ENCODE measurements around the gene KRT10. TPM values are rescaled to one million over a fixed set of nuclear protein-coding genes. Genes with fewer than 3 reads are reported as not detected.

Gene KRT10
- total and polyA plus RNA-seq, 2 experiments from 2014 or later: 9.6 to 123 TPM

DNA sequence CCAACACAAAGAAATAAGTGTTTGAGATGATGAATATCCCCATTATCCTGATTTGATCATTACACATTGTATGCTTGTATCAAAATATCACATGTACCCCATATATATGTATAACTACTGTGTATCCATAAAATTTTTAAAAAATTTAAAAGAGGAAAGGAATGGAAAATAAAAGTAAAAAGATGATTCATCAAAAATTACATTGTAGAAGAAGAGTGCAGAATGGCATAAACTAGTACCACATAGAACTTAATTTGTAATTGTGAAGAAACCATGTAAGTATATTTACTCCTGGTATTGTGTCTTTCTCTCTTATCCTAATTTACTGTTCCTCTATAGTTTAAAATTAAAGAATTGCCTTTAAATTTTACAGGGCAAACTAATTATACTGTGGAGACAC lies 11.5 kb upstream of the KRT10 start:
- H3K27ac ChIP-seq (ENCODE audit: low read depth): no peak overlapping the region
- H3K9me2 ChIP-seq (ENCODE audit: insufficient read depth): no peaks in the 10 kb centered on the region
- no peak overlapping the region for H3K4me3 ChIP-seq
- peaks cover 6% of the 10 kb centered on the region for H3K4me1 Mint-ChIP-seq
- peaks cover 26% of the 10 kb centered on the region for H3K27me3 Mint-ChIP-seq (ENCODE audit: insufficient read depth, low read depth, poor library complexity)
- H2AFZ ChIP-seq: no peak overlapping the region
- H3K79me2 ChIP-seq (replicated peaks; ENCODE audit: insufficient read depth): no peaks in the 10 kb centered on the region
- peaks cover 34% of the 10 kb centered on the region for H4K20me1 ChIP-seq (replicated peaks; ENCODE audit: insufficient read depth)
- H3F3A ChIP-seq (replicated peaks; ENCODE audit: low read depth): no peaks in the 10 kb centered on the region
- ATAC-seq (no peak), DNase-seq (ENCODE audit: low spot score) (no peak)
- H3K36me3 ChIP-seq (ENCODE audit: insufficient read depth): no peaks in the 10 kb centered on the region; the same call in 1 of the 2 replicates
- H3K27me3 ChIP-seq (ENCODE audit: insufficient read depth): peaks cover 100% of the 10 kb centered on the region
- no peak overlapping the region for H3K4me3 Mint-ChIP-seq
- TF ChIP-seq ZNF331 (CRISPR knock-in tag; IDR thresholded peaks at IDR 0.05; ENCODE audit: low read depth): no peak
- TF ChIP-seq REST (IDR thresholded peaks at IDR 0.05; ENCODE audit: unreplicated experiment): no peak
- TF ChIP-seq EZH2 (IDR thresholded peaks at IDR 0.05; ENCODE audit: low read depth, unreplicated experiment): no peak
- TF ChIP-seq, protein P1, sequence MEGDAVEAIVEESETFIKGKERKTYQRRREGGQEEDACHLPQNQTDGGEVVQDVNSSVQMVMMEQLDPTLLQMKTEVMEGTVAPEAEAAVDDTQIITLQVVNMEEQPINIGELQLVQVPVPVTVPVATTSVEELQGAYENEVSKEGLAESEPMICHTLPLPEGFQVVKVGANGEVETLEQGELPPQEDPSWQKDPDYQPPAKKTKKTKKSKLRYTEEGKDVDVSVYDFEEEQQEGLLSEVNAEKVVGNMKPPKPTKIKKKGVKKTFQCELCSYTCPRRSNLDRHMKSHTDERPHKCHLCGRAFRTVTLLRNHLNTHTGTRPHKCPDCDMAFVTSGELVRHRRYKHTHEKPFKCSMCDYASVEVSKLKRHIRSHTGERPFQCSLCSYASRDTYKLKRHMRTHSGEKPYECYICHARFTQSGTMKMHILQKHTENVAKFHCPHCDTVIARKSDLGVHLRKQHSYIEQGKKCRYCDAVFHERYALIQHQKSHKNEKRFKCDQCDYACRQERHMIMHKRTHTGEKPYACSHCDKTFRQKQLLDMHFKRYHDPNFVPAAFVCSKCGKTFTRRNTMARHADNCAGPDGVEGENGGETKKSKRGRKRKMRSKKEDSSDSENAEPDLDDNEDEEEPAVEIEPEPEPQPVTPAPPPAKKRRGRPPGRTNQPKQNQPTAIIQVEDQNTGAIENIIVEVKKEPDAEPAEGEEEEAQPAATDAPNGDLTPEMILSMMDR (conservative IDR thresholded peaks at IDR 0.05; ENCODE audit: low read depth in 2 of 2): no peak
- no peak for TF ChIP-seq NANOG (IDR thresholded peaks at IDR 0.05; ENCODE audit: borderline replicate concordance)
- TF ChIP-seq, protein P2, sequence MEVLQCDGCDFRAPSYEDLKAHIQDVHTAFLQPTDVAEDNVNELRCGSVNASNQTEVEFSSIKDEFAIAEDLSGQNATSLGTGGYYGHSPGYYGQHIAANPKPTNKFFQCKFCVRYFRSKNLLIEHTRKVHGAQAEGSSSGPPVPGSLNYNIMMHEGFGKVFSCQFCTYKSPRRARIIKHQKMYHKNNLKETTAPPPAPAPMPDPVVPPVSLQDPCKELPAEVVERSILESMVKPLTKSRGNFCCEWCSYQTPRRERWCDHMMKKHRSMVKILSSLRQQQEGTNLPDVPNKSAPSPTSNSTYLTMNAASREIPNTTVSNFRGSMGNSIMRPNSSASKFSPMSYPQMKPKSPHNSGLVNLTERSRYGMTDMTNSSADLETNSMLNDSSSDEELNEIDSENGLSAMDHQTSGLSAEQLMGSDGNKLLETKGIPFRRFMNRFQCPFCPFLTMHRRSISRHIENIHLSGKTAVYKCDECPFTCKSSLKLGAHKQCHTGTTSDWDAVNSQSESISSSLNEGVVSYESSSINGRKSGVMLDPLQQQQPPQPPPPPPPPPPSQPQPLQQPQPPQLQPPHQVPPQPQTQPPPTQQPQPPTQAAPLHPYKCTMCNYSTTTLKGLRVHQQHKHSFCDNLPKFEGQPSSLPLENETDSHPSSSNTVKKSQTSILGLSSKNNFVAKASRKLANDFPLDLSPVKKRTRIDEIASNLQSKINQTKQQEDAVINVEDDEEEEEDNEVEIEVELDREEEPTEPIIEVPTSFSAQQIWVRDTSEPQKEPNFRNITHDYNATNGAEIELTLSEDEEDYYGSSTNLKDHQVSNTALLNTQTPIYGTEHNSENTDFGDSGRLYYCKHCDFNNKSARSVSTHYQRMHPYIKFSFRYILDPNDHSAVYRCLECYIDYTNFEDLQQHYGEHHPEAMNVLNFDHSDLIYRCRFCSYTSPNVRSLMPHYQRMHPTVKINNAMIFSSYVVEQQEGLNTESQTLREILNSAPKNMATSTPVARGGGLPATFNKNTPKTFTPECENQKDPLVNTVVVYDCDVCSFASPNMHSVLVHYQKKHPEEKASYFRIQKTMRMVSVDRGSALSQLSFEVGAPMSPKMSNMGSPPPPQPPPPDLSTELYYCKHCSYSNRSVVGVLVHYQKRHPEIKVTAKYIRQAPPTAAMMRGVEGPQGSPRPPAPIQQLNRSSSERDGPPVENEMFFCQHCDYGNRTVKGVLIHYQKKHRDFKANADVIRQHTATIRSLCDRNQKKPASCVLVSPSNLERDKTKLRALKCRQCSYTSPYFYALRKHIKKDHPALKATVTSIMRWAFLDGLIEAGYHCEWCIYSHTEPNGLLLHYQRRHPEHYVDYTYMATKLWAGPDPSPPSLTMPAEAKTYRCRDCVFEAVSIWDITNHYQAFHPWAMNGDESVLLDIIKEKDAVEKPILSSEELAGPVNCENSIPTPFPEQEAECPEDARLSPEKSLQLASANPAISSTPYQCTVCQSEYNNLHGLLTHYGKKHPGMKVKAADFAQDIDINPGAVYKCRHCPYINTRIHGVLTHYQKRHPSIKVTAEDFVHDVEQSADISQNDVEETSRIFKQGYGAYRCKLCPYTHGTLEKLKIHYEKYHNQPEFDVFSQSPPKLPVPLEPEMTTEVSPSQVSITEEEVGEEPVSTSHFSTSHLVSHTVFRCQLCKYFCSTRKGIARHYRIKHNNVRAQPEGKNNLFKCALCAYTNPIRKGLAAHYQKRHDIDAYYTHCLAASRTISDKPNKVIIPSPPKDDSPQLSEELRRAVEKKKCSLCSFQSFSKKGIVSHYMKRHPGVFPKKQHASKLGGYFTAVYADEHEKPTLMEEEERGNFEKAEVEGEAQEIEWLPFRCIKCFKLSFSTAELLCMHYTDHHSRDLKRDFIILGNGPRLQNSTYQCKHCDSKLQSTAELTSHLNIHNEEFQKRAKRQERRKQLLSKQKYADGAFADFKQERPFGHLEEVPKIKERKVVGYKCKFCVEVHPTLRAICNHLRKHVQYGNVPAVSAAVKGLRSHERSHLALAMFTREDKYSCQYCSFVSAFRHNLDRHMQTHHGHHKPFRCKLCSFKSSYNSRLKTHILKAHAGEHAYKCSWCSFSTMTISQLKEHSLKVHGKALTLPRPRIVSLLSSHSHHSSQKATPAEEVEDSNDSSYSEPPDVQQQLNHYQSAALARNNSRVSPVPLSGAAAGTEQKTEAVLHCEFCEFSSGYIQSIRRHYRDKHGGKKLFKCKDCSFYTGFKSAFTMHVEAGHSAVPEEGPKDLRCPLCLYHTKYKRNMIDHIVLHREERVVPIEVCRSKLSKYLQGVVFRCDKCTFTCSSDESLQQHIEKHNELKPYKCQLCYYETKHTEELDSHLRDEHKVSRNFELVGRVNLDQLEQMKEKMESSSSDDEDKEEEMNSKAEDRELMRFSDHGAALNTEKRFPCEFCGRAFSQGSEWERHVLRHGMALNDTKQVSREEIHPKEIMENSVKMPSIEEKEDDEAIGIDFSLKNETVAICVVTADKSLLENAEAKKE (CRISPR knock-in tag; IDR thresholded peaks at IDR 0.05): no peak
- no peak for TF ChIP-seq EZH2phosphoT487 (IDR thresholded peaks at IDR 0.05; ENCODE audit: unreplicated experiment)
- no peak for TF ChIP-seq ZNF114 (CRISPR knock-in tag; IDR thresholded peaks at IDR 0.05)
- TF ChIP-seq STAT1 (IDR thresholded peaks at IDR 0.05; ENCODE audit: unreplicated experiment): no peak
- no peak for TF ChIP-seq JUNB (IDR thresholded peaks at IDR 0.05; ENCODE audit: unreplicated experiment)
- H3K36me3 Mint-ChIP-seq (ENCODE audit: low read depth): peaks cover 5% of the 10 kb centered on the region; the same call in 2 of the 3 replicates
- H3K4me2 ChIP-seq: no peak overlapping the region
- no peak overlapping the region for H3K27ac Mint-ChIP-seq
- peaks cover 6% of the 10 kb centered on the region; the same call in 1 of the 2 replicates for H3K4me1 ChIP-seq (ENCODE audit: insufficient read depth)
- H3K9me3 Mint-ChIP-seq: no peaks in the 10 kb centered on the region
